Iris pigment epithelial cell (primary cell): ENCODE results near the gene MARCHF9.

ENCODE experiments used
- DNase-seq: peaks from one replicate; pipeline ENCODE4 v3.0.0-alpha.2; 2011; ENCODE audit warnings: low read depth

MARCHF9 gene

GRCh38 chr12:57724003-57724935 lies 30.6 kb upstream of the MARCHF9 start:
- no peak for DNase-seq

DNA sequence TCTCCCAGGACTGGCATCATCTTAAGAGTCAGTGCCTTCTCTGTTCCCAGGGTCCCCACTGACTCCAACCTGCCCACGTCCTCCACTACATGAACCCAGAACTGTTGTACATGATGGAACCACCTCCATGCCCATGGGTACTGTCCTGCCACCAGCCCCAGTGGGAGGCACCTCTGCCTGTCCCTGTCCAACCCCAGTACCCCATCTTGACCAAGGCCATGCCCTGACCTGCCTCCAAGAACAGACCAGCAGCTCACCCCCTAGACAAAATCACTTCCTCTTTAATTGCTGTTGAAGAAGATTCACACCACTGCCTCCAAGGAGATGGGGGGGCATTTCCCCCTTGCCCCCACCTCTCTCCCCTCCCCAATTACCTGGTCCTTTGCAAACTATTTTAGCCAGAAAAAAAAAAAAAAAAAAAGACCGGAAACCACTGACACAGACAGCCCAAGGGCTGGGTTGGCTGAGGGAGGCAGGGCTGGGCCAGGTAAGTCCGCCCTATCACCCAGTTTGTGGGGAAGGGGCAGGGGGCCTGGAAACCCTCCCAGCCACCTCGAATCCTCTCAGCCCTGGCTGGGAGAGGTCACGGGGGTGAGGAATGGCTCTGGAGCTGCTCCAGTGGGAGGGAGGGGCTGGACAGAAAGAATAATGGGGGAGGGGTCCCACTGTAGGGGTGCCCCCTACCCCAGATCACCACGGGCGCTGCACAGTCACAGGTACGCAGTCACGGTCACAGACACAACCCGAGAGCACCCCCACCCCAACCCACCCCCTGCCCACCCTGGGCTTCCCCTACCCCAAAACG lies 29.8 kb upstream of the MARCHF9 start:
- DNase-seq = no peak

DNA sequence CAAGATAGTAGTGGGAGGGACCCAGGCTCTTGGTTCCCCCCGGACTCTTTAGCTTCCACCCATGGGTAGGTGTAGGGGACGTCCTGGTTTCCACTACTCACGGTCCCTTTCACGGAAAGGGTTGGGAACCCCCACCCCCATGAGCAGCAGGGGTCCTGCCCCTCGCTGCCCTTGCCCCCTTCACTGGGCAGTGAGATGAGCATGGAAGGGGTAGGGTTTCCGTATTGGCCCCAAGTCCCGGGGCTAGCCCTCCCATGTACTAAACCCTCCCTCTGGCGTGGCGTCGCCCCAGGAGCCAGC lies 29.1 kb upstream of the MARCHF9 start:
- DNase-seq = no peak

DNA sequence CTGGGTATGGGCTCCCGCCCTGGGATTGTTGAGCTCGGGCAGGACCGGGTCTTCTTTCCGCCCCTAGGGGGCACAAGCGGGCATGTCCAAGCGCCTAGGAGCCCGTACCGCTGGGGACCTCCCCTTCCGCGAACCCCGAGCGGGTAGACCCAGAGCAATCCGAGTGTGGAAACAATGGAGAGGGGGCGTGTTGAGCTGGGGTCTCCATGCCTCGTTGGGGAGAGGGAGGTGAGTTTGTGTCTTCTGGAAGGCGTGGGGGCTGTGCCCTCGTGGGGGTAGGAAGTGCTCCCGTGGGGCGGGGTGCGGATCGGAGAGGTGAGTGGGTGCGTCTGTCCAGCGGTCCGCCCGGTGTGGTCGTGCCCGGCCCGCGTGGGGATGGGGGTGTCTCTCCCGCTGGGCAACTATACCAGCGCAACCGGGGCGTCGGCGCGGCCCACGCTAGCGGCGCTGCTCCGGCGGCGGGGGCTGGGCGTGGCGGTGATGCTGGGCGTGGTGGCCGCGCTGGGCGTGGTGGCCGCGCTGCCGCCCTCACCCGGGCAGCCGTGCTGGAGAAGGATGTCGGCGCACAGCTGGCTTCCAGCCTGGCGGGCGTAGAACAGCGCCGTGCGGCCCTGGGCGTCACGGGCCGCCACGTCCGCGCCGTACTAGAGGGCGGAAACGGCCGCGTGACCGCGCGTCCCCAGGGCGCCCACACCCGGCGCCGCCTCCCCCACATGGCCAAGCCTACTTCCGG lies 28.6 kb upstream of the MARCHF9 start:
- peak; percentile 71 for DNase-seq

GRCh38 chr12:57726884-57727757 lies 27.8 kb upstream of the MARCHF9 start:
- DNase-seq = peak; percentile 48

DNA sequence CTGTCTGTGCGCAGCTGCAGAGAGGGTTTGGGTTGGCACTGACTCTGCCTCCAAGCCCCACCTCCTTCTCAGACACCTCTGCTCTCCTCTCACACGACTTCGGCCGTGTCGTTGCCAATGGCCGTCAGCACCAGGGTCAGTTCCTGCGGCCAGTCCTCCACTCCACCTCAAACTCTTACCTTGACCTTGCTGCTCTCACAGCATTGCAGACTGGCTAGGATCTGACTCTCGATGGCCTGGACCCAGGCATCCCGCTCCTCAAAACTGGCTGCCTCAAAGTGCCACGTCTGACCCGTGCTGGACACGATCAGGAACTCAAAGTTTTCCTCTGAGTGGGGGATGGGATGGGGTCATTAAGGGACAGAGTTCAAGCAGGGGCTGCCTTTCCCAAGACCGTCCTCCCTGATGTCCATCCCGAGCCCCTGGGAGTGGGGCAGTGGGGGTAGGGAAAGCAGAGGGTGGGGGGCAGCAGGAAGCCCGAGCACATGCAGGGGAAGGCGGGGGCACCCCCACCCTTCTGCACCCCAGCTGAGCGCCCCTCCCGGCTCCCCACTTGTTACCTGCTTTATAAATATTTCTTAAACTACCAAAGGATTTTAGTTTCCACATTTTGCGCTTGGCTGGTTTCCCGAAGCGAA lies 27.0 kb upstream of the MARCHF9 start:
- no peak for DNase-seq

- DNase-seq = no peak
Measured at GRCh38 chr12:57729321-57729844, 25.5 kb upstream of the MARCHF9 start.

GRCh38 chr12:57730336-57731067 lies 24.4 kb upstream of the MARCHF9 start:
- no peak for DNase-seq

DNA sequence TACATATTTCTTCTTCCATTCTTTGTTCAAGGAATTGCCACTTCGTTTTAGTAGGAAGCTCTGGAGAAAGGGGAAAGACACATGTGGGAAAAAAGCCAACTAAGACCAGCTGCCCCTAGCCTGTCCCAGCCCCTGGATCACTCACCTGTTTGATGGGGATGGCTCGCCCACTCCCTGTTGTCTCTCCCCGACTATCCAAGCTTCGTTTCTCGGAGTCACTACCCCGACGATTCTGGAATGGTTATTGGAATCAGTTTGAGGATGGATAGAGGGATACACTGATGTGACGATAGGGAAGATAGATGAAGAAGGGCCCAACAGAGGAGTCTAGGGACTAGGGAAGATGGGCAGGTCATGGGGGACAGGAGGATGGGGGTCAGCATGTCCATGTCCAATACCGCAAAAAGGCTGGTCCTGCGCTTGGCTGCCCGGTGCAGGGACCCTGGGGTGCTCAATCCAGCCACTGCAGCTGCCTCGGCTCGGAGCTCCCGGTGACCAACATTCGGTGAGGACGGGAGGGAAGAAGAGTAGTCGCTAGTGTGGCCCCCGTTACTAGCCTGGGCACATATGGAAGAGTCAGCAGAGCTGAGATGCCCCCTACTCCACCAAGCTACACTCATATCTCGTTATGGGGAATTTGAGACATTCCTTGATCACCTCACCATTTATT lies 23.4 kb upstream of the MARCHF9 start:
- DNase-seq = no peak

DNA sequence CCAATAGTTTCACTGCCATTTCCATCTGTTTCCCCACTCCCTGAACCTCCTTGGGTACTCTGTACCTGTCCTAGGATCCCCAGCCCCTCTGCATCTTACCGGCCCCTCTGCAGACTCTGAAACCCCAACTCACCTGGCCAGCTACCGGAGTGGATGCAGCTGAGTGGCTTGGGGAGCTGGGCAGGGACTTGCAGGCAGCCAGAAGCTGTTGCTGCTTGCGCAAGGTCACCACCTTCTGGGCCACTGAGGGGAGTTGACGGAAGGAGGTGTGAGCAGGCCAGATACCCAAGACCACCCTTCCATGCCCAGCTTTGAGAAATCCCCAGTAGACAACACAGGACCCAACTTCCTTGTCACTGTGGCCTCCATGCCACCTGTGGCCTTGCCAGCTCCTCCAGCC lies 22.6 kb upstream of the MARCHF9 start:
- no peak for DNase-seq

DNA sequence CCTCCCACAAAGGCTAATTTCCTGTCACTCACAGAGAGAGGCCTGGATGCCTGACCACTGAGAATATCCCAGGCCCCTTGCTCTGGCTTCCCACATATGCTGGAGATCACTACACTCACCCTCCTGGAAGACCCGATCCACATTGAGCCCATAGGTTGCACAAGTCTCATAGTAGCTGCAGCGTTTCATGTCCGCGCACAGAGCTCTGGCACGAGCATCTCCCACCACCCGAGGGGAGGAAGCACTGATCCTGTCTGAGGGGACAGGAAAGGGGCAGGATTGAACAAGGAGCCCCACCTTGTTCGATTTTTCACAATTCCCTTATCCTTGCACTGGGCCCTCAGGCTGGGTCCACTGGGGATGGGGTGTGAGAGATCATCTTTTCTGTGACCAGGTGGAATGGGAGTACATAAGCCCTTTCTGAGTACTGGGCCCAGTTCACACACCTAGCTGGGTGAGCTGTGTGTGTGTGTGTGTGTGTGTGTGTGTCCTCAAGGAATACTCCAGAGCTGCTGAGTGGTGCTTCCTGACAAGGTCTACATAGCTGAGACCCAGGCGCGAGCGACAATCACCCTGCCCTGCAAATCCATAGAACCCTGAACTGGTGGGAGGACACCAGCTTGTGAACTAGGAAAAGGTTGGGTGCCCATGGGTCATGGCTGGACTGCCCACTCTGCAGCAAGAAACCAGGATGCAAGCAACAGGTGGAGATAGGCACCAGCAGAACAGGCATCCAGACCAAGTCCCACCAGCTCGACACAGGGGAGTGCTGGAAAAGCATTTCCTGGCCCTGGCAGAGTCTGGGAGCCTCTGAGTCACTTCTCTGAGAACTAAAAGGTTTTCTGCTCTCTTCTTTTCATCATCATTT lies 21.9 kb upstream of the MARCHF9 start:
- no peak for DNase-seq

DNA sequence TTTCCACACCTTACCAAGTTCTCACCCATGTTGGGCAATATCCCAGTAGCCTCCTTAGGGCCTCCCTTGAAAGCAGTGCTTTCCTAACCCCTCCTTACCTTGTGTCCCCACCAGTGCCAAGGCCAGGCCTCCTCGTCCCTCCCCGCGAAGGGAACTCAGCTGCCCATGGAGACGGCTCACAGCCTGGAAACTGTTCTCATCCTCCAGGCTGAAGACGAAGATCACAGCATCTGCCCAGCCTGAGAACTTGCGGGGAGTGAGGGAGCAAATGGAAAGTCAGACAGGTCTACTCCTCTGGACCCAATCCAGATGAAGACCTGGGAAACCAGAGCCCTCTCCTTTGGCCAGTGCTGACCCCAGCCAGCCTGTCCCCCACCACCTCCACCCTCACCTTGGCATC lies 21.0 kb upstream of the MARCHF9 start:
- no peak for DNase-seq

- DNase-seq = no peak
Measured at GRCh38 chr12:57734591-57734990, 20.3 kb upstream of the MARCHF9 start.

GRCh38 chr12:57735198-57735855 lies 19.6 kb upstream of the MARCHF9 start:
- DNase-seq = no peak

DNA sequence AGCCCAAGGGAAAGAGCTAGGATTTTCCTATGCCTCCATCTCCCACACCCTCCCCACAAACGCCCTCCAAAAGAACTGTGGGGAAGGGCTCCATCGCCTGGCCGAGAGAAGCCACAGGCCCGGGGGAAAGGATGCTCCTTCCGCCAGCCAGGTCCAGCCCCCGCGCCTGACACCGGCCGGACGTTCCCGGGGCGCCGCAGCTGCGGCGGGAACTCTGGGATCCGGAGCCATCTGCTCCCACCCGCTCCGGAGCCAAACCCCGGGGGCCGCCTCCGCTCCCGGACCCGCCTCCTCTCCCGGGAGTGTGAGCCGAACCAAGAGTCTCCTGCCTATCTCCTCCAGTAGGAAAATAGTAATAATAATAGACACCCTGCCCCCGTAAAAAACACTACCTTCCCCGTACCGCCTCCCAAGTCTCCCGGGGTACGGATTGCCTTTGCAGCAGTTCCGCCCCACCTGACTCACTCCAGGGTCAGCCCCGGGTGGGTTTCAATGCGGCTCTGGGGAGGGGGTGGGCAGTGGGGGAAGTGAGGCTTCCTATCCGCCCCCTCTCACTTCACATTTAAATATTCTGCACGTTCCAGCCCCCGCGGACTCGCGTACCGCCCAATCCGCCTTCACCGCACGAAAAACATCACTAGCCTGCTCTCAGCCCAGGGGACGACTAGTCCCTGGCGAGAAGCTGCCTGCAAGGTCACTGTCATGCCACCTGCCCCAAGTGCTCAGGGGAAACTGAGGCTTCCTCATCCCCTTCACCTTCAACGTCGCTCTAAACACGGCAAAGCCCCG lies 18.8 kb upstream of the MARCHF9 start:
- peak; percentile 31 for DNase-seq

- DNase-seq = no peak
Measured at GRCh38 chr12:57736741-57737466, 18.0 kb upstream of the MARCHF9 start.
